Right lobe of liver (tissue), 6 donors: Measurements from ENCODE around the gene MYPOP. TPM values are rescaled to one million over a fixed set of nuclear protein-coding genes. Genes with fewer than 3 reads are reported as not detected.
A peak's percentile ranks its signal among the peaks of the same experiment; 100 is the strongest.

Experiments
- ATAC-seq, 4 donors: fragments of 200-7000 bp; cut with Tn5 transposase; one replicate each; pipeline ENCODE4 v1.9.1; 2020; ENCODE audit warnings: mild to moderate bottlenecking in 4 of 4, moderate library complexity in 4 of 4
- DNase-seq, 3 donors: peaks; one replicate each; pipeline ENCODE4 v3.0.0-alpha.2; 2020
- H3K27ac ChIP-seq, 3 donors: fragments of 200-600 bp; one replicate each; pipeline ENCODE4 v1.8.0; 2022
- H3K27me3 ChIP-seq, 2 donors: fragments of 200-600 bp; one replicate each; pipeline ENCODE4 v1.8.0; 2022
- H3K36me3 ChIP-seq, 4 donors: fragments of 200-600 bp; sonication (generic) in 1 of 4; one replicate each; pipeline versions ENCODE4 v1.5.1 to v1.8.0; 2017 to 2022; ENCODE audit warnings: control low read depth in 1 of 4
- H3K4me1 ChIP-seq, 4 donors: fragments of 200-600 bp; sonication (generic) in 1 of 4; one replicate each; pipeline versions ENCODE4 v1.5.1 to v1.8.0; 2017 to 2022; ENCODE audit warnings: control low read depth in 1 of 4
- H3K4me3 ChIP-seq, 3 donors: fragments of 200-600 bp; one replicate each; pipeline ENCODE4 v1.8.0; 2022
- H3K9me3 ChIP-seq, 4 donors: fragments of 200-600 bp; sonication (generic) in 1 of 4; one replicate each; pipeline versions ENCODE4 v1.5.1 to v1.8.0; 2017 to 2022; ENCODE audit warnings: control low read depth in 1 of 4
- CTCF ChIP-seq, 4 donors: fragments of 200-600 bp in 3 of 4; fragments of 450-650 bp in 1 of 4; IDR thresholded peaks; one replicate each; pipeline versions ENCODE4 v1.5.1 to v1.8.0; 2016 to 2022; ENCODE audit warnings: antibody characterized with exemption in 4 of 4, mild to moderate bottlenecking in 2 of 4
- POLR2A ChIP-seq: fragments of 450-650 bp; IDR thresholded peaks from one replicate; pipeline ENCODE4 v1.6.1; 2017; ENCODE audit warnings: antibody characterized with exemption, mild to moderate bottlenecking
- WGBS: methylation state at CpG from one replicate; pipeline ENCODE4 v1.1.6; 2018; ENCODE audit warnings: low coverage, low lambda C conversion rate; ENCODE audit not compliant: insufficient coverage; ENCODE audit errors: missing lambda C conversion rate; 5-methylcytosine and 5-hydroxymethylcytosine counted together
- intact Hi-C, 2 donors: fragments of 100-400 bp; cut with DNase I; formaldehyde crosslinking; loops; one replicate each; pipeline versions ENCODE4 v1.11.2 to v1.14.1; 2022
- total RNA-seq, 6 experiments: library from RNA; depleted of rRNA in 2 of 6; stranded (reverse); fragments of >200 nt in 2 of 6; fragmentation: NEBNext Ultra II Directional in 3 of 6; extraction: Animal tissue kit (Norgen Biotek cat#: 25700) in 3 of 6; gene quantifications; one replicate each; pipeline versions ENCODE4 v1.1.0 to v1.2.4, GENCODE V29; 2016 to 2023
- donor health status: DM: no; HTN: yes; CAD: no.
- donor health status: DM: no; HTN: no; CAD: no.
- donor health status: DM: no; HTN: no; CAD: no.
- donor health status: DM: no; HTN: yes; CAD: no.
- donor health status: DM: no; HTN: yes; CAD: no.

The MYPOP gene
- total RNA-seq, 6 experiments from 2014 or later, result 2.5 to 5.2 (median 3.9) TPM

DNA sequence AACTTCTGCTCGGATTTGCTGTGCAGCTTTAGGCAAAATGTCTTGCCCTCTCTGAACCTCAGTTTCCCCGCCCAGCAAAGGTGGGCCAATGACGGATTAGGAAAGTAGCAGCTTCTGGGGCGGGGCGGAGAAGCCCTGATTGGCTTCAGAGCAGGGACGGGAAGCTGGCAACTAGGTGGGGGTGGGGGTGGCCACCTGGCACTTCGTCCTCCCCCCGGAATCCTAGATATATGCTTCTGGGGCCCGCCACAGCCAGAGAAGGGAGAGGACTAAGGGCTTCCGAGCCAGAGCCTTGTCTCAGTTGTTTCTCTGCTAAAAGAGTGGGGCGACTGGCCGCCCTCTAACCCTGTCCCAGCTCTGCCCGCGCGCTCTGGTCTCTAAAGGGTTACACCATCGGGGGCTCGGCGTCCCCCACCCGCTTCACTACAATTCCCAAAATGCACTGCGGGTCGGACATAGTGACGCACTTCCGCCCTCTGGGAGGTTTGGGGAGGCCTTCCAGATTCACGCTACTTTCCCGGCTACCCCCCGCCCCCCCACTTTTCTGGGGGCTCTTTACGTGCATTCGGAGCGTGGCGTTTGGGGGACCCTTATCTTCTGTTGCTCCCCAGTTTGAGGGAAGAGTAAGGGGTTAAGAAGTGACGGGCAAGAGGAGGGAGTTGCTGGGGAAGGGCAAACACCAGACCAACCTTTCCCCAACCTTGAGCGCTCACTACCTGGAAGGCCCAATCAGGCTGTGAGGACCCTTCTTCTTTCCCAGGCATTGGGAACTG is 15.8 kb downstream of the MYPOP start:
- 3% methylated on average over 15 of the region's 32 CpGs for WGBS
- H3K27ac ChIP-seq, result peak overlapping the region; percentile 78 to 86 (median 84)
- no peaks in the 10 kb centered on the region for H3K27me3 ChIP-seq
- peaks cover 0 to 28% (median 11%) of the 10 kb centered on the region in 4 donors for H3K4me1 ChIP-seq
- no peaks in the 10 kb centered on the region for H3K9me3 ChIP-seq
- TF ChIP-seq CTCF (IDR thresholded peaks at IDR 0.05) (no peak), POLR2A (peak; percentile 82)
- DNase-seq (peak; percentile 88 to 94 (median 92)), ATAC-seq (peak; percentile 58 to 64 (median 62))
- H3K4me3 ChIP-seq, result peak overlapping the region; percentile 69 to 83 (median 80)
- H3K36me3 ChIP-seq, result no peaks in the 10 kb centered on the region
- intact Hi-C loops, result loop anchor here in 1 of 2 donors (10.0 kb wide), 1 partner anchor 72 kb away; the partner anchor contains the start of gene RSPH6A

DNA sequence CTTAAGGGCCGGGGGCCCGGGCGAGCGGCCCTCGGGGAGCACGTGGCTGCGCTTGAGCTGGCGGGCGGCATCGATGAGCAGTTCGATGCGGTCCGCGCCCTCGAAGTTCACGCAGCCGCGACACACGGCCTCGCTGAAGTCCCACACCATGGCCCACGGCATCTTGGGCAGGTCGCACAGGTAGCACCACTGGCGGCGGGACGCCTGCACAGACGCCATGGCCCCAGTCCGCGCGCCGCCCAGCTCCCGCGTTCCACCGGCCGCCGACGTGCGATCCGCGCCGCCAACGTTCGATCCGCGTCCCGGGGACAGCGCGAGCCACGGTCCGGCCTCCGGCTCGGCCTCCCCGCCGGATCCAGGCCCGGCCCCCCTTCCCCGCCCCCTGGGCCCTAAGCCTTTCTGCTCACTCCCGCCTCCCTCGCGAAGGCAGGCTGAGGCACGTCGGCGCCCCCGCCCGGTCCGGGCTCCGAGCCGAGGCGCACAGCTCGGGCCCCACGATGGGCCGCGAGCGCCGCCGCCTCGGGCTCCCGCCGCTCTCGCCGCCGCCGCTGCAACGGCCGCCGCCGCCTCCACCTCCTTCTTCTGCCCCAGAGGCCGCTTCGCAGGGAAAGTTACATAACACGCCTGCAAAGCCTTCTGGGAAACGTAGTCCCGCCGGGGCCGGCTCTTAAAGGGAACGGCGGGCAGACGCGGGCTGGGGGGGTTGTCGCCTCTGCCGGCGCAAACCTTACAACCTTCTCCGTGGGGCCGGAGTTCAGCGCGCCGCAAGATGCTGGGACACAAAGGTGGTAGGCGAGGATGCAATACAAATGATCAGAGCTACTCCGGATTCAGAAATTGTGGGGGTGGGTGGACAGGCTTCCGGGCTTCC is 16.6 kb downstream of the MYPOP start, which contains the start of gene IRF2BP1:
IRF2BP1 (minus strand) TSS at position 586 of the 871 bp plus-strand sequence; CDS start at position 219, 367 bp downstream.
- DNase-seq (peak; percentile 90 to 94 (median 93)), ATAC-seq (peak; percentile 34 to 53 (median 48))
- peak within 1 kb of the TSS; percentile 78 to 86 (median 84) for H3K27ac ChIP-seq
- no peaks in the 10 kb centered on the region for H3K36me3 ChIP-seq
- intact Hi-C loops, result loop anchor here in 1 of 2 donors (10.0 kb wide), 1 partner anchor 71 kb away; the partner anchor contains the start of gene RSPH6A
- H3K4me1 ChIP-seq, result peaks cover 0 to 36% (median 15%) of the 10 kb centered on the region in 4 donors
- 0% methylated on average over 36 of the region's 107 CpGs for WGBS
- TF ChIP-seq CTCF (IDR thresholded peaks at IDR 0.05) (peak in 1 of 4 donors; percentile 10), POLR2A (peak; percentile 79)
- H3K4me3 ChIP-seq, result peak within 1 kb of the TSS; percentile 69 to 83 (median 80)
- no peaks in the 10 kb centered on the region for H3K27me3 ChIP-seq
- H3K9me3 ChIP-seq, result no peaks in the 10 kb centered on the region

DNA sequence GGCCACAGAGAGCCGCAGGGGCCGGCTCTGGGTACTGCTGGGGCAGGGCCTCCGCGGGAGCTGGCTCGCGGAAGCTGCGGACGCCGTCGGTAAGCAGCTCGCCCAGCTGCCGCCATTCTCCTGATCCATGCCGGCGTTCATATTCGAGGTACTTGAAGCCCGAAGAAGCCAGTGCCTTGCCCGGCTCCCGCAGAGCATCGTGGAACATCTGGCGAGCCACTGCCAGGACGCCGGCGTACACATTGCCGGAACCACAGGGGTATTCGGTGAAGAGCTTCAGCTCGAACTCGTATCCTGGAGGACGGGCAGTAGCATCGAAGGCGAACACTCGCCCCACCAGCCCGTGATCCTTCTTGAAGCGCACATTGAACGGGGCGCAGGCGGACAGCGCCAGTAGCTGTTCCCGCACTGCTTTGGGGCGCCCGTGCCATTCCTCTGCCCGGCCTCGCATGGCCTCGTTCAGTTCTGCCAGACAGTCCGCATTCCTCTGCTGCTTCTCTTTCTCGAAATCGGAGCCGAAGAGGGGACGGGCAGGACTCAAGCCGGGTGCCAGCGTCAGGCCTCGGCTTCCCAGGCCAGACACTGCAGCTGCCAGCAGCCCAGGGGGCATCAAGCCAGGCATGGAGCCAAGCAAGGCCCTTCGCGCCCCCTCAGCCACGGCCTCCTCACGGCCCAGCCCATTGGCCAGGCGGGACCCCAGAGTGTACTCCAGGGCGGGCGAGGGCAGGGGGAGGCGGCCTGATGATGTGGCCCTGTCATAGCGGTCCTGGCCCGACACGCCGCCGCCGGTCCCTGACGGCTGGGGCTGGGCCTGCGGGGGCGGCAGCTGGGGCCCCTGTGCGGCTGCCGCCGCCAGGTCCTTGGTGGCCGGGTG is 17.5 kb downstream of the MYPOP start:
- peak; percentile 54 to 66 (median 63) for DNase-seq
- TF ChIP-seq POLR2A (no peak), CTCF (IDR thresholded peaks at IDR 0.05) (no peak)
- no peaks in the 10 kb centered on the region for H3K36me3 ChIP-seq
- peak overlapping the region; percentile 69 to 83 (median 80) for H3K4me3 ChIP-seq
- no peaks in the 10 kb centered on the region for H3K9me3 ChIP-seq
- intact Hi-C loops, result loop anchor here in 1 of 2 donors (10.0 kb wide), 1 partner anchor 70 kb away; the partner anchor contains the start of gene RSPH6A
- no peak for ATAC-seq
- H3K4me1 ChIP-seq, result peaks cover 2 to 43% (median 20%) of the 10 kb centered on the region in 4 donors
- H3K27ac ChIP-seq, result peak overlapping the region; percentile 78 to 86 (median 84)
- WGBS, result no CpG with 5 or more reads among the region's 72 CpGs
- no peaks in the 10 kb centered on the region for H3K27me3 ChIP-seq
